ENCODE data around the gene EMX1.

EMX1 gene

DNA sequence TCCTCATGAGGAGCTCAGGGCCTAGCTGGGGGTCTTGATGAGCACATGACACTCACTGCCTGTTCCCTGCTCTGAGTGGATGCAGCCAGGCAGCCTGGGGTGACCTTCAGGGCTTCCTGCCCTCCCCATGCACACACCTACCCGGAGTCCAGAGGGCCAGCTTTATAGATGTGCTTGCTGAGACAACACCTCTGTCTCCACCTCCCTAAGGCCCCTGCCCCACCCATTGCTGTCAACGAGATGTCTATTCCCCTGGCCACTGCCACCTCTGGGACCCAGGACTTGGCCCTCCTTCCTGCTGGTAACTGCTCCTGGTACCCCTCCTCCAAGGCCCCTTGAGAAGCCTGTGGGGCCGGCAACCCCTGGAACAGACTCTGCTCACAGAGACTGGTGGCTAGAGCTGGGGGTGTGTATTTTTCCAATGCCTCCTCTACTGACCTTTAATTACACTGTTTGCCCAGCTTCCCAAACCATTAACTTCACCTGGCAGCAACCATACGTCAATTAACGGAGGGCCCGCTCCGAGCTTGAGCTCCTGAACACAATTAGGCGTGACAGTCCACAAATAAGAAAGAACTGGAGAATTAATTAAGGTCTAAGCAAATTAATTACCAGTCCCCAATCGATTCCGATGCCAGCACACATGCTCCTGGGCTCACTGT is 66.3 kb downstream of the EMX1 start:
- DNase-seq, result no peak

DNA sequence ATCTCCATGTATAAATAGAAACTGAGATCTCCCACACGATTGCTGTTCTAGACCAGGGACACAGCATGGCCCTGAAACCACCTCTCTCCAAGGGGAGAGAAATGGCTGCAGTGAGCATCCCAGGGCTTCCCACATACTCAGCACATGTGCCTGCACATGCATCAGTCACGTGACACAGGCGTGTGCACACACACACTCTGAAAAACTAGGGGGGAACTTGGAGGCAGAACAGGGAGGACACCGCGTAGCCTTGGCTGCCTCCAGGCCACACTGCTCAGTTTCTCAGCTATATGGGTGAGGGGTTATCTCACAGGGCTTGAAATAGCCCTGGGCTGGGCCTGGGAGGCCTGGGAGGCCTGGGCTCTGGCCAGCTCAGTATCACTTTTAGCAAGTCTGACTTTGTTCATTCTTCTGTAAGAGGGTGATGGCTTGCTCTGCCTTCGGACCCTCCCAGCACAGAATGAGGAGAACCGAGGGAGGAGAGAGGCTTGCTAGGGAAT is 66.9 kb downstream of the EMX1 start:
- peak; percentile 22 for DNase-seq

All from eye (tissue), 1 donor.